Sigmoid colon (tissue), 4 donors: ENCODE results near the gene TRMT112.

ENCODE experiments used
- CTCF ChIP-seq, 4 experiments: fragments of 450-650 bp in 3 of 4; fragments of 200-600 bp in 1 of 4; IDR thresholded peaks; one replicate each; pipeline ENCODE4 v1.5.1; 2016 to 2019; ENCODE audit warnings: antibody characterized with exemption in 4 of 4, mild to moderate bottlenecking in 3 of 4, moderate library complexity in 2 of 4
- POLR2AphosphoS5 ChIP-seq, 4 donors: sonication (generic); formaldehyde crosslinking; IDR thresholded peaks; one replicate each; pipeline ENCODE4 v1.6.1; 2017; ENCODE audit warnings: antibody characterized with exemption in 4 of 4

DNA sequence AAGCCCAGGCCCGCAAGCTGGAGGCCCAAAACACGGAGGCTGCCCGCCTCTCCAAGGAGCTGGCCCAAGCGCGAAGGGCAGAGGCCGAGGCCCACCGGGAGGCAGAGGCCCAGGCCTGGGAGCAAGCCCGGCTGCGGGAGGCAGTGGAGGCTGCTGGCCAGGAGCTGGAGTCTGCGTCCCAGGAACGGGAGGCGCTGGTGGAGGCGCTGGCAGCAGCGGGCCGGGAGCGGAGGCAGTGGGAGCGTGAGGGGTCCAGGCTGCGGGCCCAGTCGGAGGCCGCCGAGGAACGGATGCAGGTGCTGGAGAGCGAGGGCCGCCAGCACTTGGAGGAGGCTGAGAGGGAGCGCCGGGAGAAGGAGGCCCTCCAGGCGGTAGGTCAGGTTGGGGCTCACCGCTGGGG, 27.4 kb upstream of the TRMT112 start:
- no peak for TF ChIP-seq CTCF (IDR thresholded peaks at IDR 0.05)
- no peak for TF ChIP-seq POLR2AphosphoS5 (IDR thresholded peaks at IDR 0.05)
